ENCODE results near the gene RNF212B. TPM values are rescaled to one million over a fixed set of nuclear protein-coding genes. Genes with fewer than 3 reads are reported as not detected.

The RNF212B gene
- total and polyA plus RNA-seq, 9 donors: 0.52 TPM; not detected in 8

- Histone ChIP-seq H3K9me3 (replicated peaks; ENCODE audit: control insufficient read depth, low read depth, low read length) (no peaks in the 10 kb centered on the region), H3K36me3 (ENCODE audit: control insufficient read depth, insufficient read depth, low read length) (peaks cover 35% of the 10 kb centered on the region), H3K4me1 (ENCODE audit: control insufficient read depth, insufficient read depth, low read length) (peaks cover 21% of the 10 kb centered on the region), H3K27ac (ENCODE audit: low read length) (peak within 1 kb of the TSS; percentile 99), H3K27me3 (ENCODE audit: control insufficient read depth, insufficient read depth, low read length) (no peaks in the 10 kb centered on the region), H3K4me3 (ENCODE audit: low read length) (peak within 1 kb of the TSS; percentile 86)
- peak; percentile 100 for DNase-seq
- under 1% methylated on average over 60 of the region's 63 CpGs for WGBS (ENCODE audit: insufficient coverage)
Measured at GRCh38 chr14:23320584-23321571, 83.1 kb downstream of the RNF212B start, which contains the start of gene PABPN1. TSS of gene PABPN1 (plus strand) at chr14:23321457. CDS start at chr14:23321470, 13 bp downstream.

GRCh38 chr14:23321572-23322547 is 84.1 kb downstream of the RNF212B start:
- Histone ChIP-seq H3K4me1 (ENCODE audit: control insufficient read depth, insufficient read depth, low read length) (peaks cover 21% of the 10 kb centered on the region), H3K27ac (ENCODE audit: low read length) (peak overlapping the region; percentile 93), H3K27me3 (ENCODE audit: control insufficient read depth, insufficient read depth, low read length) (no peaks in the 10 kb centered on the region), H3K36me3 (ENCODE audit: control insufficient read depth, insufficient read depth, low read length) (peaks cover 35% of the 10 kb centered on the region), H3K4me3 (ENCODE audit: low read length) (peak overlapping the region; percentile 86), H3K9me3 (replicated peaks; ENCODE audit: control insufficient read depth, low read depth, low read length) (no peaks in the 10 kb centered on the region)
- WGBS (ENCODE audit: insufficient coverage): under 1% methylated on average over 27 of the region's 64 CpGs
- peak; percentile 49 for DNase-seq

Other genes with a start within 250 kb of the RNF212B start
- gene C14orf93, start 227.8 kb upstream of the RNF212B start, total RNA-seq: 10.0 TPM
- 10 to 100 TPM in 5 of 8 donors, 1 to 10 TPM in 3; 8.8 to 15.9 (median 11.2) TPM for gene C14orf93, start 227.8 kb upstream of the RNF212B start, polyA plus RNA-seq (ENCODE audit: insufficient read depth in 1 of 8, insufficient read length in 8 of 8, low replicate concordance in 1 of 8)
- 154 TPM for gene PSMB5, start 203.0 kb upstream of the RNF212B start, total RNA-seq
- gene PSMB5, start 203.0 kb upstream of the RNF212B start, polyA plus RNA-seq (ENCODE audit: insufficient read depth in 1 of 8, insufficient read length in 8 of 8, low replicate concordance in 1 of 8): 100 to 1,000 TPM; 221 to 278 (median 253) TPM
- gene PSMB11, start 195.7 kb upstream of the RNF212B start, total RNA-seq: not detected
- gene PSMB11, start 195.7 kb upstream of the RNF212B start, polyA plus RNA-seq (ENCODE audit: insufficient read depth in 1 of 8, insufficient read length in 8 of 8, low replicate concordance in 1 of 8): not detected
- 2.1 TPM for gene CDH24, start 180.4 kb upstream of the RNF212B start, total RNA-seq
- gene CDH24, start 180.4 kb upstream of the RNF212B start, polyA plus RNA-seq (ENCODE audit: insufficient read depth in 1 of 8, insufficient read length in 8 of 8, low replicate concordance in 1 of 8): 1 to 10 TPM; 3.0 to 6.8 (median 5.0) TPM
- 72.5 TPM for gene ACIN1, start 142.8 kb upstream of the RNF212B start, total RNA-seq
- gene ACIN1, start 142.8 kb upstream of the RNF212B start, polyA plus RNA-seq (ENCODE audit: insufficient read depth in 1 of 8, insufficient read length in 8 of 8, low replicate concordance in 1 of 8): 100 to 1,000 TPM; 121 to 157 (median 135) TPM
- gene C14orf119, start 142.4 kb upstream of the RNF212B start, total RNA-seq: 46.0 TPM
- 10 to 100 TPM; 47.4 to 68.2 (median 54.6) TPM for gene C14orf119, start 142.4 kb upstream of the RNF212B start, polyA plus RNA-seq (ENCODE audit: insufficient read depth in 1 of 8, insufficient read length in 8 of 8, low replicate concordance in 1 of 8)
- gene CIROP, start 132.9 kb upstream of the RNF212B start, total RNA-seq: not detected
- not detected for gene CIROP, start 132.9 kb upstream of the RNF212B start, polyA plus RNA-seq (ENCODE audit: insufficient read depth in 1 of 8, insufficient read length in 8 of 8, low replicate concordance in 1 of 8)
- 0.13 TPM for gene CEBPE, start 118.7 kb upstream of the RNF212B start, total RNA-seq
- under 1 TPM; 0.12 to 0.33 (median 0.16) TPM for gene CEBPE, start 118.7 kb upstream of the RNF212B start, polyA plus RNA-seq (ENCODE audit: insufficient read depth in 1 of 8, insufficient read length in 8 of 8, low replicate concordance in 1 of 8)
- gene SLC7A8, start 54.3 kb upstream of the RNF212B start, total RNA-seq: 4.2 TPM
- 10 to 100 TPM in 2 of 8 donors, 1 to 10 TPM in 6; 2.6 to 10.6 (median 5.0) TPM for gene SLC7A8, start 54.3 kb upstream of the RNF212B start, polyA plus RNA-seq (ENCODE audit: insufficient read depth in 1 of 8, insufficient read length in 8 of 8, low replicate concordance in 1 of 8)
- gene HOMEZ, start 48.2 kb downstream of the RNF212B start, total RNA-seq: 8.6 TPM
- gene HOMEZ, start 48.2 kb downstream of the RNF212B start, polyA plus RNA-seq (ENCODE audit: insufficient read depth in 1 of 8, insufficient read length in 8 of 8, low replicate concordance in 1 of 8): 10 to 100 TPM in 5 of 8 donors, 1 to 10 TPM in 3; 8.9 to 12.6 (median 11.1) TPM
- 7.5 TPM for gene PPP1R3E, start 64.9 kb downstream of the RNF212B start, total RNA-seq
- 10 to 100 TPM in 5 of 8 donors, 1 to 10 TPM in 3; 8.0 to 19.2 (median 12.3) TPM for gene PPP1R3E, start 64.9 kb downstream of the RNF212B start, polyA plus RNA-seq (ENCODE audit: insufficient read depth in 1 of 8, insufficient read length in 8 of 8, low replicate concordance in 1 of 8)
- gene BCL2L2, start 68.9 kb downstream of the RNF212B start, total RNA-seq: 15.1 TPM
- 10 to 100 TPM; 26.1 to 39.3 (median 31.6) TPM for gene BCL2L2, start 68.9 kb downstream of the RNF212B start, polyA plus RNA-seq (ENCODE audit: insufficient read depth in 1 of 8, insufficient read length in 8 of 8, low replicate concordance in 1 of 8)
- 58.2 TPM for gene PABPN1, start 83.5 kb downstream of the RNF212B start, total RNA-seq
- gene PABPN1, start 83.5 kb downstream of the RNF212B start, polyA plus RNA-seq (ENCODE audit: insufficient read depth in 1 of 8, insufficient read length in 8 of 8, low replicate concordance in 1 of 8): 100 to 1,000 TPM; 103 to 134 (median 123) TPM
- gene SLC22A17, start 115.0 kb downstream of the RNF212B start, total RNA-seq: 15.5 TPM
- gene SLC22A17, start 115.0 kb downstream of the RNF212B start, polyA plus RNA-seq (ENCODE audit: insufficient read depth in 1 of 8, insufficient read length in 8 of 8, low replicate concordance in 1 of 8): 10 to 100 TPM; 18.2 to 26.8 (median 20.3) TPM
- gene EFS, start 127.2 kb downstream of the RNF212B start, total RNA-seq: 20.8 TPM
- gene EFS, start 127.2 kb downstream of the RNF212B start, polyA plus RNA-seq (ENCODE audit: insufficient read depth in 1 of 8, insufficient read length in 8 of 8, low replicate concordance in 1 of 8): 10 to 100 TPM; 35.1 to 51.4 (median 45.4) TPM
- not detected for gene IL25, start 134.9 kb downstream of the RNF212B start, total RNA-seq
- gene IL25, start 134.9 kb downstream of the RNF212B start, polyA plus RNA-seq (ENCODE audit: insufficient read depth in 1 of 8, insufficient read length in 8 of 8, low replicate concordance in 1 of 8): not detected
- 1.1 TPM for gene CMTM5, start 139.1 kb downstream of the RNF212B start, total RNA-seq
- gene CMTM5, start 139.1 kb downstream of the RNF212B start, polyA plus RNA-seq (ENCODE audit: insufficient read depth in 1 of 8, insufficient read length in 8 of 8, low replicate concordance in 1 of 8): 1 to 10 TPM in 6 of 8 donors, under 1 TPM in 2; 0.88 to 4.5 (median 2.5) TPM
- 0.66 TPM for gene MYH6, start 170.3 kb downstream of the RNF212B start, total RNA-seq
- gene MYH6, start 170.3 kb downstream of the RNF212B start, polyA plus RNA-seq (ENCODE audit: insufficient read depth in 1 of 8, insufficient read length in 8 of 8, low replicate concordance in 1 of 8): 1 to 10 TPM; 3.4 to 7.2 (median 4.4) TPM
- 124 TPM for gene MYH7, start 197.7 kb downstream of the RNF212B start, total RNA-seq
- gene MYH7, start 197.7 kb downstream of the RNF212B start, polyA plus RNA-seq (ENCODE audit: insufficient read depth in 1 of 8, insufficient read length in 8 of 8, low replicate concordance in 1 of 8): 100 to 1,000 TPM; 345 to 948 (median 605) TPM
- 45.8 TPM for gene NGDN, start 231.8 kb downstream of the RNF212B start, total RNA-seq
- gene NGDN, start 231.8 kb downstream of the RNF212B start, polyA plus RNA-seq (ENCODE audit: insufficient read depth in 1 of 8, insufficient read length in 8 of 8, low replicate concordance in 1 of 8): 10 to 100 TPM; 37.0 to 46.9 (median 39.6) TPM

Measured in muscle of leg (tissue), 11 donors.